GM12878 (cell line): ENCODE data around the gene INAFM1. TPM values are rescaled to one million over a fixed set of nuclear protein-coding genes. Genes with fewer than 3 reads are reported as not detected.

Experiments used
- ATAC-seq: fragments of 200-7000 bp; cut with Tn5 transposase; 3 replicates; pipeline ENCODE4 v1.9.1; 2020; ENCODE audit warnings: mild to moderate bottlenecking, moderate library complexity
- BruUV-seq: library from RNA; stranded (reverse); fragments of 400-500 nt; replicated peaks from 2 replicates; lab custom pipeline; 2021; lab: Mats Ljungman, UMichigan
- CTCF ChIA-PET: fragments of 300-600 bp; sonication (Branson Sonifier 250); formaldehyde crosslinking; extraction: SDS; loops from one replicate; lab custom pipeline; 2021; ENCODE audit warnings: inconsistent platforms; lab: Yijun Ruan, JAX
- POLR2A ChIA-PET: fragments of 350-600 bp; formaldehyde crosslinking; extraction: SDS; loops from one replicate; lab custom pipeline; 2021; ENCODE audit warnings: inconsistent platforms; lab: Charles Lee
- RAD21 ChIA-PET: fragments of 300-600 bp; sonication (Branson Sonifier 250); formaldehyde crosslinking; loops from one replicate; lab custom pipeline; 2023; ENCODE audit warnings: antibody characterized with exemption; ENCODE audit not compliant: unreplicated experiment; lab: Charles Lee
- SMC1A ChIA-PET: fragments of 300-600 bp; sonication (Branson Sonifier 250); formaldehyde crosslinking; loops from one replicate; lab custom pipeline; 2023; ENCODE audit not compliant: unreplicated experiment, uncharacterized antibody; lab: Charles Lee
- DNase-seq: peaks from one replicate; pipeline ENCODE4 v3.0.0-alpha.2; 2011; ENCODE audit warnings: low read depth, low spot score
- FAIRE-seq: peaks from 3 replicates; lab custom pipeline; 2011; peaks lifted over from hg19 to GRCh38; lab: Jason Lieb, UNC
- H2AFZ ChIP-seq: 2 replicates; pipeline ENCODE4 v1.6.0; 2011; ENCODE audit warnings: low read depth, low read length, control low read depth; ENCODE audit not compliant: control insufficient read depth
- H3K27ac ChIP-seq: 2 replicates; pipeline ENCODE4 v1.5.1; 2011; ENCODE audit warnings: control low read depth; ENCODE audit not compliant: control insufficient read depth, insufficient read depth
- H3K27me3 ChIP-seq, 2 experiments: replicated peaks in 1 of 2; 2 replicates each; pipeline versions ENCODE4 v1.6.0 to v1.6.1; 2011; ENCODE audit warnings: low read length in 1 of 2; ENCODE audit not compliant: control insufficient read depth in 2 of 2, insufficient read depth in 2 of 2
- H3K36me3 ChIP-seq, 2 experiments: 2 replicates each; pipeline ENCODE4 v1.5.1; 2011; ENCODE audit warnings: low read length in 1 of 2; ENCODE audit not compliant: control insufficient read depth in 2 of 2, insufficient read depth in 2 of 2
- H3K4me1 ChIP-seq: 2 replicates; pipeline ENCODE4 v1.6.1; 2011; ENCODE audit warnings: mild to moderate bottlenecking, low read length, moderate library complexity, mixed read lengths; ENCODE audit not compliant: control insufficient read depth, insufficient read depth
- H3K4me2 ChIP-seq: 2 replicates; pipeline ENCODE4 v1.6.0; 2011; ENCODE audit warnings: control low read depth; ENCODE audit not compliant: control insufficient read depth, insufficient read depth
- H3K4me3 ChIP-seq: fragments of 200-600 bp; sonication (generic); 2 replicates; pipeline ENCODE4 v1.5.1; 2016
- H3K79me2 ChIP-seq: 2 replicates; pipeline ENCODE4 v1.6.0; 2011; ENCODE audit warnings: low read length; ENCODE audit not compliant: control insufficient read depth, insufficient read depth
- H3K9ac ChIP-seq: 2 replicates; pipeline ENCODE4 v1.8.0; 2011; ENCODE audit warnings: low read length, control low read depth, mixed read lengths; ENCODE audit not compliant: control insufficient read depth, insufficient read depth
- H3K9me3 ChIP-seq: replicated peaks from 3 replicates; pipeline ENCODE4 v1.5.1; 2011; ENCODE audit warnings: mild to moderate bottlenecking, low read length; ENCODE audit not compliant: control insufficient read depth, insufficient read depth
- H4K20me1 ChIP-seq: 2 replicates; pipeline ENCODE4 v1.6.0; 2011; ENCODE audit not compliant: control insufficient read depth, insufficient read depth
- ASH2L ChIP-seq: fragments of 300-600, 200-600 bp; sonication (generic); IDR thresholded peaks from 2 replicates; pipeline ENCODE4 v1.6.1; 2017; ENCODE audit warnings: low read depth, mild to moderate bottlenecking, borderline replicate concordance
- ATF2 ChIP-seq: IDR thresholded peaks from 2 replicates; pipeline ENCODE4 v1.6.1; 2012; ENCODE audit warnings: low read length, inconsistent platforms
- EGR1 ChIP-seq, 2 experiments: IDR thresholded peaks; 1 replicate in 1 of 2; 2 replicates in 1 of 2; pipeline ENCODE4 v1.6.1; 2011 to 2012; ENCODE audit warnings: low read depth in 2 of 2, low read length in 2 of 2, borderline replicate concordance in 1 of 2, mild to moderate bottlenecking in 1 of 2, moderate library complexity in 1 of 2
- ESRRA ChIP-seq: IDR thresholded peaks from 2 replicates; pipeline ENCODE4 v1.6.1; 2012; ENCODE audit warnings: mild to moderate bottlenecking, low read length, improper control_type of control experiment
- IKZF1 ChIP-seq: fragments of 450-650 bp; conservative IDR thresholded peaks from 2 replicates; pipeline ENCODE4 v1.6.1; 2017; ENCODE audit warnings: antibody characterized with exemption, mild to moderate bottlenecking
- KDM1A ChIP-seq: fragments of 200-600 bp; sonication (generic); IDR thresholded peaks from 2 replicates; pipeline ENCODE4 v1.6.1; 2016; ENCODE audit warnings: borderline replicate concordance
- MTA3 ChIP-seq: IDR thresholded peaks from 2 replicates; pipeline ENCODE4 v1.6.1; 2012; ENCODE audit warnings: low read length, inconsistent platforms, borderline replicate concordance
- PBX3 ChIP-seq: IDR thresholded peaks from 2 replicates; pipeline ENCODE4 v1.6.1; 2011; ENCODE audit warnings: mild to moderate bottlenecking, low read depth, low read length, moderate library complexity; ENCODE audit not compliant: insufficient replicate concordance
- RAD51 ChIP-seq: fragments of 450-650 bp; IDR thresholded peaks from 2 replicates; pipeline ENCODE4 v1.6.1; 2016; ENCODE audit warnings: moderate library complexity, mild to moderate bottlenecking, inconsistent platforms
- WRNIP1 ChIP-seq: IDR thresholded peaks from 2 replicates; pipeline ENCODE4 v1.6.1; 2011; ENCODE audit warnings: low read depth, low read length, improper control_type of control experiment, borderline replicate concordance
- WGBS: methylation state at CpG from one replicate; pipeline ENCODE4 v1.1.6; 2016; ENCODE audit warnings: low lambda C conversion rate; ENCODE audit not compliant: insufficient replicate concordance, insufficient coverage; ENCODE audit errors: missing lambda C conversion rate; 5-methylcytosine and 5-hydroxymethylcytosine counted together
- in situ Hi-C: fragments of 300-500 bp; cut with MboI; formaldehyde crosslinking; loops from 9 replicates; pipeline ENCODE4 v1.14.3; 2018; ENCODE audit warnings: mixed read lengths
- intact Hi-C: fragments of 100-400 bp; cut with micrococcal nuclease; formaldehyde crosslinking; loops from one replicate; pipeline ENCODE4 v1.14.2; 2022; ENCODE audit not compliant: unreplicated experiment
- polyA plus RNA-seq, 11 experiments: library from polyadenylated mRNA; depleted of rRNA in 4 of 11; unstranded in 6 of 11; stranded (reverse) in 5 of 11; fragments of >200 nt; fragmentation: Nextera tagmentation in 4 of 11; fragmentation: Illumina TruSeq in 1 of 11; extraction: Ambion mirVana in 4 of 11; extraction: Trizol in 1 of 11; gene quantifications; 1 replicate in 1 of 11; 2 replicates in 10 of 11; pipeline versions ENCODE4 v1.2.1 to v1.2.3, GENCODE V29; 2011 to 2016; ENCODE audit warnings: inconsistent platforms in 2 of 11, missing spikeins in 2 of 11, low read depth in 1 of 11
- total RNA-seq, 4 experiments: library from RNA; depleted of rRNA in 3 of 4; stranded (reverse); fragments of >200 nt in 3 of 4; fragmentation: Illumina TruSeq in 1 of 4; extraction: Trizol in 1 of 4; gene quantifications; 2 replicates each; pipeline versions ENCODE4 v1.2.1 to v1.2.3, GENCODE V29; 2013 to 2021

INAFM1 gene
- total and polyA plus RNA-seq, 10 of the 15 experiments (the other 5 are each of a cell fraction or from before 2014, with no cell fraction given), result 0.57 to 6.8 (median 1.1) TPM; not detected in 1

- no peak for TF ChIP-seq PBX3
- TF ChIP-seq MTA3, result no peak
- TF ChIP-seq IKZF1, result peak; percentile 93
These were observed 18.6 kb upstream of the INAFM1 start, which contains the start of gene CCDC9 (continued) for GRCh38 chr19:47255879-47256692.

GRCh38 chr19:47256693-47257410 lies 17.8 kb upstream of the INAFM1 start:
- Histone ChIP-seq H3K9me3 (no peaks in the 10 kb centered on the region), H3K27ac (peak overlapping the region; percentile 86), H3K36me3 (peaks cover 8 to 12% of the 10 kb centered on the region in 2 experiments; a peak in 2 of 4 replicates), H3K4me1 (peaks cover 8% of the 10 kb centered on the region), H2AFZ (no peak overlapping the region), H3K4me3 (peak overlapping the region; percentile 93; the same call in 1 of the 2 replicates), H3K79me2 (peaks cover 9% of the 10 kb centered on the region), H4K20me1 (no peaks in the 10 kb centered on the region), H3K9ac (peak overlapping the region; percentile 86; the same call in 1 of the 2 replicates), H3K4me2 (peak overlapping the region; percentile 97; the same call in 1 of the 2 replicates), H3K27me3 (no peaks in the 10 kb centered on the region)
- FAIRE-seq, result peak; percentile 100
- DNase-seq, result peak; percentile 92
- POLR2A ChIA-PET, result interaction anchor here (0.5 to 3.2 kb wide), 13 partner anchors 9 to 528 kb away, joined by 3 to 39 read pairs (median 4); partner anchors contain the start of genes DHX34, INAFM1 and ZC3H4
- intact Hi-C loops (loop anchor here (2.0 kb wide), 1 partner anchor 16 kb away; no protein-coding TSS in a partner anchor), in situ Hi-C loops (no loop called here)
- 3% methylated on average over 43 of the region's 52 CpGs for WGBS
- CTCF ChIA-PET, result interaction anchor here (0.6 to 2.6 kb wide), 9 partner anchors 11 to 221 kb away, joined by 3 to 57 read pairs (median 3); no protein-coding TSS in a partner anchor
- RAD21 ChIA-PET, result interaction anchor here (0.7 to 2.2 kb wide), 14 partner anchors 9 to 1776 kb away, joined by 3 to 39 read pairs (median 5); partner anchors contain the start of genes INAFM1 and ZC3H4
- SMC1A ChIA-PET, result interaction anchor here (0.7 to 2.0 kb wide), 9 partner anchors 13 to 126 kb away, joined by 3 to 9 read pairs (median 3); partner anchors contain the start of genes INAFM1 and SAE1
- peak; percentile 91 for ATAC-seq
- no TSS peak for BruUV-seq
- TF ChIP-seq EGR1 (IDR thresholded peaks at IDR 0.05; ENCODE audit: borderline replicate concordance in 1 of 2, low read depth in 2 of 2, low read length in 2 of 2) (peak in 1 of 2 experiments; percentile 4; a peak in 1 of 3 replicates), PBX3 (no peak), ESRRA (no peak), KDM1A (no peak), ASH2L (no peak), WRNIP1 (no peak), RAD51 (no peak), ATF2 (no peak)
